ENCODE measurements around the gene MEF2B.

The MEF2B gene

DNA sequence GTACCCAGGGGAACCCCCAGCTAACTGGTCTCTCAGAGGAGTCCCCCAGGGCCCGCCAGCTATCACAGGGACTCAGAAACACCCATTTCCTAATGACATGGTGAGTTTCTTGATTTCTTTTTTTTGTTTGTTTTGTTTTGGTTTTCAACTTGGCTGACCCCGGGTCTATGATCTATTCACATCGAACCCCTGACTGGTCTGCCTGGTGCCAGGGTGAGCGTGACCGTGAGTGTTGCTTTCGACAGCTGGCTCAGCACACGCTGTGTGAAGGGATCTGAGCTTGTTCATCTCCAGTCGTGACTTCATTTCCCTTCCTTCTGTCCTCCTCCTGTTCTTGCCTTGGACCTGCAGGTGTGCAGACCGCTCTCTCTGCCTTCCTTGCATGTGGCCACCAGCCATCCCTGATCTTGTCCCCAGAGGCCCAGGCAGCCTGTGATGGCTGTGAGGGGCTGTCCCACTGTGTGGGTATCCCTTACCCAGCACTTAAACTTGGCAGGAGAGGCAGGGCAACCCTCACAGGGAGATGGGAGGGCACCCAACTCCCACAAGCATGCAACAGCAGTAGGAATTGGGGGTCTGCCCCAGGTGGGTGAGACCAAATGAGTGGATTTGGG is 58.0 kb downstream of the MEF2B start:
- peaks cover 7 to 9% of the 10 kb centered on the region in 2 experiments; a peak in 2 of 3 replicates for H3K36me3 ChIP-seq (ENCODE audit: control insufficient read depth in 2 of 2, insufficient read depth in 1 of 2, low read length in 2 of 2)
- H3K27ac ChIP-seq (ENCODE audit: extremely low read depth, low read depth, low read length), result no peak overlapping the region
- TF ChIP-seq GLIS1 (tag by site-specific recombination; IDR thresholded peaks at IDR 0.05) (peak; percentile 53), ZNF175 (tag by site-specific recombination; IDR thresholded peaks at IDR 0.05) (no peak), SP7 (tag by site-specific recombination; IDR thresholded peaks at IDR 0.05) (no peak)
- TF ChIP-seq, protein P1, sequence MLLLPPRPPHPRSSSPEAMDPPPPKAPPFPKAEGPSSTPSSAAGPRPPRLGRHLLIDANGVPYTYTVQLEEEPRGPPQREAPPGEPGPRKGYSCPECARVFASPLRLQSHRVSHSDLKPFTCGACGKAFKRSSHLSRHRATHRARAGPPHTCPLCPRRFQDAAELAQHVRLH (tag by site-specific recombination; IDR thresholded peaks at IDR 0.05), result no peak
- 0 out of 2 replicates have a peak, but pooled peaks cover 3% of the 10 kb centered on the region for H3K4me1 ChIP-seq (ENCODE audit: control insufficient read depth, insufficient read depth, low read length)
- no peaks in the 10 kb centered on the region for H3K9me3 ChIP-seq (ENCODE audit: control insufficient read depth, insufficient read depth, low read depth, low read length)
- H3K4me3 ChIP-seq (ENCODE audit: low read depth, low read length), result no peak overlapping the region
- CTCF ChIA-PET, result interaction anchor here (0.6 to 1.7 kb wide), 4 partner anchors 48 to 218 kb away, joined by 3 to 4 read pairs (median 3); partner anchors contain the start of gene SLC25A42
- POLR2A ChIA-PET, result no interaction called here

DNA sequence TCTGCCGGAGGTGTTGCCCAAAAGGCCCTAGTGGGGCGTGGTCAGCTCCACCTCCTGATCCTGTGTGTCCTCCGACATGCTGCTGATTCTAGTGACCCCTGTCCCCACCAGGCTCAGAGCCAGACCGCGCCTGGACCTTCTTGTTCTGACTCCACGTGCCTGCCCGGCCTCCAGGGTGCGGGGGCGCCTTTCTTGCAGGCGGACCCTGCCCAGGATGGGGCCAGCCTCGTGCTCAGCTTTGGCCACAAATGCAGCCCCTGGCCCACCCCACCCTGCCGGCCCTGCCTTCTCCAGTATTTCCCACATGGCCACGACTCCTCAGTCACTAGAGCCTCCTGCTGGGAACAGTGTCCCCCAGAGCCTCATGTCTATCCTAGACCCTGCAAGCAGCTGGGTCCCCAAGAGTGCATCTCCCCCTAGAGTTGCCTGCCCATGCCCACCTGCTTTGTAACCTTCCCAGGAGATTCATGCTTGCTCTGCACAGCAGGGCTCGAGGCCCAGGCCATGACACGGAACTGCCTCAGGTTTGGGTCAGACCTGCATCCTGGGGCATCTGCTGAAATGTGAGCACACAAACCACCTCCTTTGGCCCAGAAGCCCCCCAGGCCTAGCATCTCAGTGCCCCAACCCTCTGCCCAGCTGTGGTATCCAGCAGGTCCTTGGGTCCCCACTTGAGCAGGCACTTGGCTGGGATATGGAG is 58.8 kb downstream of the MEF2B start:
- TF ChIP-seq REPIN1 (tag by site-specific recombination; IDR thresholded peaks at IDR 0.05; ENCODE audit: low read depth), result no peak
- no peak for TF ChIP-seq SCRT2 (tag by site-specific recombination; IDR thresholded peaks at IDR 0.05)
- no peak for TF ChIP-seq GLIS1 (tag by site-specific recombination; IDR thresholded peaks at IDR 0.05)
- no peak for TF ChIP-seq ZNF138 (tag by site-specific recombination; IDR thresholded peaks at IDR 0.05; ENCODE audit: borderline replicate concordance)
- TF ChIP-seq, protein P2, sequence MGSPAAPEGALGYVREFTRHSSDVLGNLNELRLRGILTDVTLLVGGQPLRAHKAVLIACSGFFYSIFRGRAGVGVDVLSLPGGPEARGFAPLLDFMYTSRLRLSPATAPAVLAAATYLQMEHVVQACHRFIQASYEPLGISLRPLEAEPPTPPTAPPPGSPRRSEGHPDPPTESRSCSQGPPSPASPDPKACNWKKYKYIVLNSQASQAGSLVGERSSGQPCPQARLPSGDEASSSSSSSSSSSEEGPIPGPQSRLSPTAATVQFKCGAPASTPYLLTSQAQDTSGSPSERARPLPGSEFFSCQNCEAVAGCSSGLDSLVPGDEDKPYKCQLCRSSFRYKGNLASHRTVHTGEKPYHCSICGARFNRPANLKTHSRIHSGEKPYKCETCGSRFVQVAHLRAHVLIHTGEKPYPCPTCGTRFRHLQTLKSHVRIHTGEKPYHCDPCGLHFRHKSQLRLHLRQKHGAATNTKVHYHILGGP (tag by site-specific recombination; IDR thresholded peaks at IDR 0.05), result no peak
- no peak for TF ChIP-seq ZBTB8A (tag by site-specific recombination; IDR thresholded peaks at IDR 0.05)
- Histone ChIP-seq H3K9me3 (ENCODE audit: control insufficient read depth, insufficient read depth, low read depth, low read length) (no peaks in the 10 kb centered on the region), H3K4me1 (ENCODE audit: control insufficient read depth, insufficient read depth, low read length) (0 out of 2 replicates have a peak, but pooled peaks cover 3% of the 10 kb centered on the region), H3K4me3 (ENCODE audit: low read depth, low read length) (no peak overlapping the region), H3K27ac (ENCODE audit: extremely low read depth, low read depth, low read length) (no peak overlapping the region), H3K36me3 (ENCODE audit: control insufficient read depth in 2 of 2, insufficient read depth in 1 of 2, low read length in 2 of 2) (peaks cover under 1 to 6% of the 10 kb centered on the region in 2 experiments; a peak in 2 of 3 replicates)
- ChIA-PET CTCF (interaction anchor here (0.8 to 1.7 kb wide), 3 partner anchors 67 to 217 kb away, joined by 3 to 4 read pairs (median 3); no protein-coding TSS in a partner anchor), POLR2A (no interaction called here)

DNA sequence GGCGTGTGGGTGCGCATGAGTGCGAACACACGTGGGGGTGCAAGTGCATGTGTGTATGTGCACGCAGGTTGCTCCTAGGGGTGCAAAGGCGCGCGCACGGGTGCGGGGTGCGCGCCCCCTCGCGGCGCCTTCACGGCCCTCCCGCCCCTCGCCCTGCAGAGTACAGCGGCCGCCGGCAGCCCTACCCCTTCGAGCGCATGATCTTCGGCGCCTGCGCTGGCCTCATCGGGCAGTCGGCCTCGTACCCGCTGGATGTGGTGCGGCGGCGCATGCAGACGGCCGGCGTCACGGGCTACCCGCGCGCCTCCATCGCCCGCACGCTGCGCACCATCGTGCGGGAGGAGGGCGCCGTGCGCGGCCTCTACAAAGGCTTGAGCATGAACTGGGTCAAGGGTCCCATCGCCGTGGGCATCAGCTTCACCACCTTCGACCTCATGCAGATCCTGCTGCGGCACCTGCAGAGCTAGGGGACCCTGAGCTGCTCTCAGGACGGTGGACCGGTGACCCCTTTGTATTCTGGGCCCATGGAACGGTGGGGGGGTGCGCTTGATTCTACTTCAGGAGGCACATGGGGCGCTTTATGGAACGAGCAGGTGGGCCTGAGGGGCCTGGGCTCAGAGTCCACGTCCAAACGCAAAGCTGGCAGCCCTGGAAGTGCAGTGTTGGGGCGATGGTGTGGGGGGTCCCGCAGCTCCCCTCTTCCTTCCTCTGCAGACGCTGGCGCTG is 59.5 kb downstream of the MEF2B start:
- H3K4me1 ChIP-seq (ENCODE audit: control insufficient read depth, insufficient read depth, low read length), result 0 out of 2 replicates have a peak, but pooled peaks cover 3% of the 10 kb centered on the region
- no peaks in the 10 kb centered on the region for H3K9me3 ChIP-seq (ENCODE audit: control insufficient read depth, insufficient read depth, low read depth, low read length)
- peaks cover 0 to 5% of the 10 kb centered on the region in 2 experiments; a peak in 1 of 3 replicates for H3K36me3 ChIP-seq (ENCODE audit: control insufficient read depth in 2 of 2, insufficient read depth in 1 of 2, low read length in 2 of 2)
- no peak overlapping the region for H3K4me3 ChIP-seq (ENCODE audit: low read depth, low read length)
- ChIA-PET POLR2A (no interaction called here), CTCF (interaction anchor here (1.1 kb wide), 1 partner anchor 232 kb away, joined by 4 read pairs; no protein-coding TSS in a partner anchor)
- TF ChIP-seq ZNF155 (tag by site-specific recombination; IDR thresholded peaks at IDR 0.05) (no peak), MYNN (tag by site-specific recombination; IDR thresholded peaks at IDR 0.05; ENCODE audit: borderline replicate concordance) (no peak), ZNF341 (tag by site-specific recombination; IDR thresholded peaks at IDR 0.05; ENCODE audit: low read depth) (no peak), ZNF610 (tag by site-specific recombination; IDR thresholded peaks at IDR 0.05; ENCODE audit: borderline replicate concordance) (no peak), ZNF354C (tag by site-specific recombination; IDR thresholded peaks at IDR 0.05; ENCODE audit: borderline replicate concordance, low read depth) (no peak), ZNF571 (tag by site-specific recombination; IDR thresholded peaks at IDR 0.05) (no peak), ZNF223 (tag by site-specific recombination; IDR thresholded peaks at IDR 0.05) (no peak), ZNF48 (tag by site-specific recombination; IDR thresholded peaks at IDR 0.05) (no peak), ZNF239 (tag by site-specific recombination; IDR thresholded peaks at IDR 0.05) (no peak), ZXDB (tag by site-specific recombination; IDR thresholded peaks at IDR 0.05) (no peak), ZNF416 (tag by site-specific recombination; IDR thresholded peaks at IDR 0.05) (no peak), ZNF16 (tag by site-specific recombination; IDR thresholded peaks at IDR 0.05; ENCODE audit: low read depth) (no peak), ZNF561 (tag by site-specific recombination; IDR thresholded peaks at IDR 0.05; ENCODE audit: borderline replicate concordance) (no peak), RBAK (tag by site-specific recombination; IDR thresholded peaks at IDR 0.05) (no peak)
- TF ChIP-seq, protein P3, sequence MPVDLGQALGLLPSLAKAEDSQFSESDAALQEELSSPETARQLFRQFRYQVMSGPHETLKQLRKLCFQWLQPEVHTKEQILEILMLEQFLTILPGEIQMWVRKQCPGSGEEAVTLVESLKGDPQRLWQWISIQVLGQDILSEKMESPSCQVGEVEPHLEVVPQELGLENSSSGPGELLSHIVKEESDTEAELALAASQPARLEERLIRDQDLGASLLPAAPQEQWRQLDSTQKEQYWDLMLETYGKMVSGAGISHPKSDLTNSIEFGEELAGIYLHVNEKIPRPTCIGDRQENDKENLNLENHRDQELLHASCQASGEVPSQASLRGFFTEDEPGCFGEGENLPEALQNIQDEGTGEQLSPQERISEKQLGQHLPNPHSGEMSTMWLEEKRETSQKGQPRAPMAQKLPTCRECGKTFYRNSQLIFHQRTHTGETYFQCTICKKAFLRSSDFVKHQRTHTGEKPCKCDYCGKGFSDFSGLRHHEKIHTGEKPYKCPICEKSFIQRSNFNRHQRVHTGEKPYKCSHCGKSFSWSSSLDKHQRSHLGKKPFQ (tag by site-specific recombination; IDR thresholded peaks at IDR 0.05), result no peak
- no peak overlapping the region for H3K27ac ChIP-seq (ENCODE audit: extremely low read depth, low read depth, low read length)

Measured in HEK293 (cell line).